Measurements from ENCODE around the gene PRAC1.

The PRAC1 gene

GRCh38 chr17:48692049-48692448 is 30.3 kb downstream of the PRAC1 start:
- DNase-seq = no peak

GRCh38 chr17:48690655-48691054 is 31.7 kb downstream of the PRAC1 start:
- DNase-seq = no peak

- DNase-seq = no peak
Observed at GRCh38 chr17:48681609-48682008, 40.7 kb downstream of the PRAC1 start.

GRCh38 chr17:48679385-48680096 is 42.8 kb downstream of the PRAC1 start:
- DNase-seq = no peak

GRCh38 chr17:48678141-48678971 is 44.0 kb downstream of the PRAC1 start:
- peak; percentile 33 to 59 (median 50) for DNase-seq

- DNase-seq = no peak
Observed at GRCh38 chr17:48676963-48677558, 45.3 kb downstream of the PRAC1 start.

- no peak for DNase-seq
Observed at GRCh38 chr17:48672340-48672739, 50.0 kb downstream of the PRAC1 start.

Data from T-helper 1 cell (primary cell).